Calu3 (cell line): Measurements from ENCODE around the gene HDAC4. TPM values are rescaled to one million over a fixed set of nuclear protein-coding genes. Genes with fewer than 3 reads are reported as not detected.

Experiments
- BruUV-seq: library from RNA; stranded (reverse); fragments of 400-500 nt; replicated peaks from 2 replicates; lab custom pipeline; 2021; lab: Mats Ljungman, UMichigan
- CTCF ChIA-PET: fragments of 300-600 bp; sonication (Branson Sonifier 250); formaldehyde crosslinking; loops from one replicate; lab custom pipeline; 2022; ENCODE audit warnings: antibody characterized with exemption; lab: Charles Lee
- DNase-seq: peaks from one replicate; pipeline ENCODE4 v3.0.0; 2022
- H3K27ac Mint-ChIP-seq: one replicate; pipeline ENCODE4 v1.8.0; 2022; ENCODE audit warnings: mixed read lengths; ENCODE audit not compliant: unreplicated experiment
- H3K27me3 Mint-ChIP-seq: one replicate; pipeline ENCODE4 v1.8.0; 2022; ENCODE audit warnings: mixed read lengths; ENCODE audit not compliant: unreplicated experiment
- H3K36me3 Mint-ChIP-seq: one replicate; pipeline ENCODE4 v1.8.0; 2022; ENCODE audit warnings: mild to moderate bottlenecking, moderate library complexity, mixed read lengths; ENCODE audit not compliant: insufficient read depth, unreplicated experiment
- H3K4me1 Mint-ChIP-seq: one replicate; pipeline ENCODE4 v1.8.0; 2022; ENCODE audit warnings: mild to moderate bottlenecking, low read depth, mixed read lengths; ENCODE audit not compliant: unreplicated experiment
- H3K4me3 Mint-ChIP-seq: one replicate; pipeline ENCODE4 v1.8.0; 2022; ENCODE audit warnings: mild to moderate bottlenecking, low read depth, moderate library complexity, mixed read lengths; ENCODE audit not compliant: unreplicated experiment
- H3K9me3 Mint-ChIP-seq: one replicate; pipeline ENCODE4 v1.8.0; 2022; ENCODE audit warnings: low read depth, mixed read lengths; ENCODE audit not compliant: unreplicated experiment
- CTCF ChIP-seq: fragments of 200-600 bp; IDR thresholded peaks from one replicate; pipeline ENCODE4 v1.8.0; 2022; ENCODE audit warnings: antibody characterized with exemption; ENCODE audit not compliant: unreplicated experiment
- intact Hi-C: fragments of 100-400 bp; cut with micrococcal nuclease; formaldehyde crosslinking; loops from one replicate; pipeline ENCODE4 v1.10.0; 2022; ENCODE audit not compliant: unreplicated experiment
- total RNA-seq: library from RNA; stranded (reverse); gene quantifications from 2 replicates; pipeline ENCODE4 v1.2.3, GENCODE V29; 2022

HDAC4 gene
- total RNA-seq, 1 experiment from 2014 or later: 39.6 TPM

DNA sequence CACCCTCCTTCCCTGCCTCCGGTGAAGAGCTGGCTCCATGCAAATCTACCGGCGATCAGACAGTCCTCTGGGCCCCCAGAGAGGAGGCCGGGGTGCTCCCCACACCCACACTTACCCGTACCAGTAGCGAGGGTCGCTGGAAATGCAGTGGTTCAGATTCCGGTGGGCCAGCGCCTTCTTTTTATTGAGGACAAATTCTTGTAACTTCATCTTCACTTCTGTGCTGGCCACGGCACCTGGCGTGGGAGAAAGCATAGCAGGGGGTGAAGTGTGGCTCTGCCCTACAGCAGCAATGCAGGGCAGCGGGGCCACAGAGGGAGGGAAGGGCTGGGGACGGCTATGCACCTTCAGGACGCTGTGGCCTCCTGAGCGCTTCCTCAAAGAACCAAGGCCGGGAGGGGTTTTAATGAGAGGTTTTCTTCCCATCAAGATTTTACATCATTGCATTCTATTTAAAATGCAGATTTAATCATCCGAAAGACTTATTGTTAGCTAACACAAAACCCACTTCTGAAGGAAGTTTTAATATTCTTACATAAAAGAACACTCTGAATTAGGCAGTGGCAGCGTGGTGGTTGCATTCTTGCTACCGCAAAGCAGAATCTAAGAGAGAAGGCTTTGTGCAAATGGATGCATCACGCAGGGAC lies 237.0 kb downstream of the HDAC4 start:
- TF ChIP-seq CTCF: no peak
- Mint-ChIP-seq H3K27ac (no peak overlapping the region), H3K9me3 (no peaks in the 10 kb centered on the region), H3K4me3 (no peak overlapping the region), H3K27me3 (no peaks in the 10 kb centered on the region), H3K36me3 (peaks cover 19% of the 10 kb centered on the region), H3K4me1 (peaks cover 4% of the 10 kb centered on the region)
- BruUV-seq: no TSS peak
- intact Hi-C loops: no loop called here
- DNase-seq: no peak
- CTCF ChIA-PET: interaction anchor here (0.8 kb wide), 1 partner anchor 103 kb away, joined by 3 read pairs; no protein-coding TSS in a partner anchor

GRCh38 chr2:239162976-239163687 lies 237.7 kb downstream of the HDAC4 start:
- CTCF ChIA-PET: interaction anchor here (0.7 to 0.8 kb wide), 2 partner anchors 45 to 103 kb away, joined by 3 read pairs; no protein-coding TSS in a partner anchor
- no peak for DNase-seq
- BruUV-seq: no TSS peak
- Mint-ChIP-seq H3K27me3 (no peaks in the 10 kb centered on the region), H3K9me3 (no peaks in the 10 kb centered on the region), H3K4me3 (no peak overlapping the region), H3K36me3 (peaks cover 22% of the 10 kb centered on the region), H3K4me1 (peaks cover 11% of the 10 kb centered on the region), H3K27ac (no peak overlapping the region)
- no peak for TF ChIP-seq CTCF
- intact Hi-C loops: no loop called here

DNA sequence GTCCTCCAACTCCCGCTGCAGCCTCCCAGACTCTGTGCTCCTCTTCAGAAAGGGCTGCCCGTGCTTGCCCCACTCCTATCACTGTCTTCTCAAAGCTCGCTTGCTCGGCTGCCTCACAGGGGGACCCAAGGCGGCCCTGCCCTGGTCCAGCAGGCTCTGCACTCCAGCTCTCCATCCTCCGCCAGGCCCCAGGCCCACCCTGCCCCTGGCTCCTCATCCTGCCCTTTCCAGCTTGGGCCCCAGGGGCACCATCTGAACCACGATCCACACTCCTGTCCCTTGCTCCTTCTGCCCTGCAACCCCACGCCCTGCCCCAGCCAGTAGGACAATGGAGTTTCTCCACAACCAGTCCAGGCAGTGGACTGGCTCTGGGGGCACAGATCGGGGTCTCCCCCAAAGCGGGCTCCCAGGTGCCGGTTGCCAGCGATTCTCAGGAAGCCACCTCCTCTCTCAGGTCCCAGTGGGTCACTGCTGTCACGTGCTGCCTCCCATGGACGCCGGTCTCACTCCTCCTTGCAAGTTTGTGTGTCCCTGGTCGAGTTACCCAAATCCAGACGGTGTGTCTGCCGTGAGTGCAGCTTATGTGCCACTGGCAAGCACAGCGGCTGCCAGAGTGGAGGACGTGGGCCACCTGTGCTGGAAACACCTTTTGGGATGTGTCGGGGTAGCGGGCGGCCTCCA lies 238.5 kb downstream of the HDAC4 start:
- CTCF ChIA-PET: interaction anchor here (0.7 kb wide), 1 partner anchor 46 kb away, joined by 3 read pairs; no protein-coding TSS in a partner anchor
- no peak overlapping the region for H3K27ac Mint-ChIP-seq
- H3K36me3 Mint-ChIP-seq: peaks cover 22% of the 10 kb centered on the region

More for the DNA sequence above, 238.5 kb downstream of the HDAC4 start:
- no peaks in the 10 kb centered on the region for H3K27me3 Mint-ChIP-seq
- TF ChIP-seq CTCF: no peak
- DNase-seq: no peak
- no peaks in the 10 kb centered on the region for H3K9me3 Mint-ChIP-seq
- BruUV-seq: no TSS peak
- no peak overlapping the region for H3K4me3 Mint-ChIP-seq
- H3K4me1 Mint-ChIP-seq: peaks cover 17% of the 10 kb centered on the region
- intact Hi-C loops: no loop called here
